Measurements from ENCODE around the gene MICU1.

GRCh38 chr10:72574636-72575035 lies 51.2 kb downstream of the MICU1 start:
- no peak for TF ChIP-seq CTCF (IDR thresholded peaks at IDR 0.05)
- TF ChIP-seq EP300 (IDR thresholded peaks at IDR 0.05): no peak
- TF ChIP-seq POLR2A (IDR thresholded peaks at IDR 0.05): no peak

All from ovary (tissue), 3 donors.